ENCODE results near the gene ABCC3. TPM values are rescaled to one million over a fixed set of nuclear protein-coding genes. Genes with fewer than 3 reads are reported as not detected.

ABCC3 gene
- total RNA-seq, 2 donors from 2014 or later: 0.22 to 0.91 TPM

- Histone ChIP-seq H3K27me3 (ENCODE audit: control insufficient read depth, insufficient read depth, low read length, poor library complexity, severe bottlenecking) (no peaks in the 10 kb centered on the region), H3K9ac (ENCODE audit: extremely low read depth, low read length, poor library complexity, severe bottlenecking) (no peak overlapping the region), H3K4me1 (ENCODE audit: control insufficient read depth, insufficient read depth, low read length) (peaks cover 4% of the 10 kb centered on the region), H3K27ac (ENCODE audit: low read depth, low read length) (no peak overlapping the region), H3K36me3 (ENCODE audit: control insufficient read depth, insufficient read depth, low read length) (peaks cover 15% of the 10 kb centered on the region), H3K9me3 (ENCODE audit: control insufficient read depth, low read length) (no peaks in the 10 kb centered on the region), H3K4me3 (ENCODE audit: low read length) (no peak overlapping the region)
- Mint-ChIP-seq H3K4me3 (no peak overlapping the region), H3K36me3 (ENCODE audit: low read depth) (peaks cover 9% of the 10 kb centered on the region), H3K27me3 (ENCODE audit: insufficient read depth) (no peaks in the 10 kb centered on the region), H3K9me3 (no peaks in the 10 kb centered on the region), H3K27ac (no peak overlapping the region), H3K4me1 (peaks cover 8% of the 10 kb centered on the region)
- 90 to 100% methylated on average over 1 to 5 of the region's 5 CpGs for WGBS, 2 experiments (ENCODE audit: insufficient coverage in 1 of 2, insufficient read length in 1 of 2)
- no peak for TF ChIP-seq CTCF (conservative IDR thresholded peaks at IDR 0.05)
- DNase-seq: peak; percentile 30
Measured at GRCh38 chr17:50728881-50729765, 94.4 kb downstream of the ABCC3 start.

DNA sequence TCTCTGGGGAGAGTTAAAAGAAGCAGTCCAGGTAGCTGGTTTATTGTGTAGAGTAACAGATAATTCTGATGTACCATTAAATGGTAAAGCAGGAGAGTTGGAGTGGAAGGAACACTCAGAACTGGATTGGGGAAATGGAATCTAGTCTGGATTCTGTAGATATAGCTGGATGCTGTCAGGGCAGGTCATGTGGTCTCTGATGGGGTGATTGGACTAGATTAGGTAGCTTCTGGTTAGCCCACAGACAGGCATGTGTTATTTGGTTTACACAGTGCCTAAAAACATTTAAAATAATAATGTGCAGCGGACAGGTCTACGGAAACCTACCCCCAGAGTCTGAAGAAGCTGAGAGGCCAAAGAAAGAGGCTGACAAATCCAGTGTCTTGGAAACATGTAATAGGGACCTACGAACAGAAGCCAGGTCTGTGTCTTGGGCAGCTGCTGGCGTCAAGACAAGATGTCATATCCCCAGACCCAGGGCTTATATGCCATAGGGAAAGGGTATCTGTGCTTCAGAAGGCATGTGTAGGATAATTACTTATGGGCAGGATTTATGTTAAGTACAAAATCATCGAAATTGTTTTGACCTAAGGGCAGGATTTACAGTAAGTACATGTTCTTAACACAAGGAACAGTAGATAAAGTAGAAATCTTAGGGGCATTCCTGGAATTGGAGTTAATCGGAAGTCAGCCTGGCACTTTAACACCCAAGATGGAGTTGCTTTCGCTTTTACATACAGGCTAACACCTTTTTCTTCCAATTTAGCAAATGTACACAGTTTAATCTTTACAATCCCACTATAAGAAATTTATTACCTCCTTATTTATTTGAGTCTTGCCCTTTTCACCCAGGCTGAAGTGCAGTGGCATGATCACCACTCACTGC, 97.1 kb downstream of the ABCC3 start:
- Histone ChIP-seq H3K4me3 (ENCODE audit: low read length) (no peak overlapping the region), H3K9me3 (ENCODE audit: control insufficient read depth, low read length) (no peaks in the 10 kb centered on the region), H3K4me1 (ENCODE audit: control insufficient read depth, insufficient read depth, low read length) (peaks cover 4% of the 10 kb centered on the region), H3K27me3 (ENCODE audit: control insufficient read depth, insufficient read depth, low read length, poor library complexity, severe bottlenecking) (no peaks in the 10 kb centered on the region), H3K36me3 (ENCODE audit: control insufficient read depth, insufficient read depth, low read length) (peaks cover 15% of the 10 kb centered on the region), H3K9ac (ENCODE audit: extremely low read depth, low read length, poor library complexity, severe bottlenecking) (no peak overlapping the region), H3K27ac (ENCODE audit: low read depth, low read length) (no peak overlapping the region)
- H3K27me3 Mint-ChIP-seq (ENCODE audit: insufficient read depth): no peaks in the 10 kb centered on the region
- peaks cover 11% of the 10 kb centered on the region for H3K4me1 Mint-ChIP-seq
- no peaks in the 10 kb centered on the region for H3K9me3 Mint-ChIP-seq
- WGBS, 2 experiments (ENCODE audit: insufficient coverage in 1 of 2, insufficient read length in 1 of 2): 94 to 96% methylated on average over 6 to 7 of the region's 7 CpGs
- H3K27ac Mint-ChIP-seq: peak overlapping the region; percentile 64
- no peak for TF ChIP-seq CTCF (conservative IDR thresholded peaks at IDR 0.05)
- H3K36me3 Mint-ChIP-seq (ENCODE audit: low read depth): peaks cover 18% of the 10 kb centered on the region
- H3K4me3 Mint-ChIP-seq: no peak overlapping the region
- peak; percentile 51 for DNase-seq

DNA sequence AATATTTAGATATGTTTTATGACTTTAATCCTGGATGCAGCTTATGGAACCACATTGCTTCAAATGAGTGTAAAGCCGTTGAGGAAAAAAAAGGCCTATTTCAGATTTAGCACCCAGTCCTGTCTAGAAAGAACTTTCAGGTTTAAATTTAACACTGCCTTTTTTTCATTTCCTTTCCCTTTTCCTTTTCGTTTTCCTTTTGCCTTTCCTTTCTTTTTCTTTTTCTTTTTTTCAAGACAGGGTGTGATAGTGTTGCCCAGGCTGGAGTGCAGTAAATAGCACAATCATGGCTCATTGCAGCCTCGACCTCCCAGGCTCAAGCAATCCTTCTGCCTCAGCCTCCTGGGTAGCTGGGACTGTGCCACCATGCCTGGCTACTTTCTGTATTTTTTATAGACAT, 100.6 kb downstream of the ABCC3 start:
- Histone ChIP-seq H3K27me3 (ENCODE audit: control insufficient read depth, insufficient read depth, low read length, poor library complexity, severe bottlenecking) (no peaks in the 10 kb centered on the region), H3K9ac (ENCODE audit: extremely low read depth, low read length, poor library complexity, severe bottlenecking) (no peak overlapping the region), H3K36me3 (ENCODE audit: control insufficient read depth, insufficient read depth, low read length) (peaks cover 41% of the 10 kb centered on the region), H3K4me1 (ENCODE audit: control insufficient read depth, insufficient read depth, low read length) (no peaks in the 10 kb centered on the region), H3K27ac (ENCODE audit: low read depth, low read length) (no peak overlapping the region), H3K4me3 (ENCODE audit: low read length) (no peak overlapping the region), H3K9me3 (ENCODE audit: control insufficient read depth, low read length) (no peaks in the 10 kb centered on the region)
- no peak for TF ChIP-seq CTCF (conservative IDR thresholded peaks at IDR 0.05)
- no peak for DNase-seq
- H3K27me3 Mint-ChIP-seq (ENCODE audit: insufficient read depth): no peaks in the 10 kb centered on the region
- peaks cover 40% of the 10 kb centered on the region for H3K36me3 Mint-ChIP-seq (ENCODE audit: low read depth)
- H3K27ac Mint-ChIP-seq: no peak overlapping the region
- 99 to 100% methylated on average over 2 to 3 of the region's 3 CpGs for WGBS, 2 experiments (ENCODE audit: insufficient coverage in 1 of 2, insufficient read length in 1 of 2)
- H3K4me3 Mint-ChIP-seq: no peak overlapping the region
- no peaks in the 10 kb centered on the region for H3K9me3 Mint-ChIP-seq
- peaks cover 5% of the 10 kb centered on the region for H3K4me1 Mint-ChIP-seq
